Smooth muscle cell (in vitro differentiated cells): ENCODE data around the gene NCS1. TPM values are rescaled to one million over a fixed set of nuclear protein-coding genes. Genes with fewer than 3 reads are reported as not detected.
A peak's percentile ranks its signal among the peaks of the same experiment; 100 is the strongest.

Experiments
- DNase-seq: peaks from one replicate; lab custom pipeline; 2025; ENCODE audit not compliant: unreplicated experiment; lab: John Stamatoyannopoulos, UW
- H2AFZ ChIP-seq: fragments of 200-600 bp; sonication (generic); 2 replicates; pipeline ENCODE4 v1.6.0; 2016; ENCODE audit warnings: antibody characterized with exemption, low read depth, mild to moderate bottlenecking
- H3F3A ChIP-seq: fragments of 200-600 bp; sonication (generic); 2 replicates; pipeline ENCODE4 v1.6.0; 2017; ENCODE audit warnings: antibody characterized with exemption, low read depth
- H3K27ac ChIP-seq: fragments of 200-600 bp; sonication (generic); 2 replicates; pipeline ENCODE4 v1.5.1; 2016; ENCODE audit warnings: low read depth, mild to moderate bottlenecking
- H3K27me3 ChIP-seq: fragments of 200-600 bp; sonication (generic); 2 replicates; pipeline ENCODE4 v1.6.1; 2016; ENCODE audit warnings: low read depth, mild to moderate bottlenecking
- H3K36me3 ChIP-seq: fragments of 200-600 bp; sonication (generic); 2 replicates; pipeline ENCODE4 v1.5.1; 2016; ENCODE audit warnings: low read depth
- H3K4me1 ChIP-seq: fragments of 200-600 bp; sonication (generic); 2 replicates; pipeline ENCODE4 v1.5.1; 2016; ENCODE audit warnings: low read depth
- H3K4me2 ChIP-seq: fragments of 200-600 bp; sonication (generic); 2 replicates; pipeline ENCODE4 v1.6.0; 2016; ENCODE audit warnings: mild to moderate bottlenecking
- H3K4me3 ChIP-seq: fragments of 200-600 bp; sonication (generic); 2 replicates; pipeline ENCODE4 v1.5.1; 2016; ENCODE audit warnings: mild to moderate bottlenecking
- H3K79me2 ChIP-seq: fragments of 200-600 bp; sonication (generic); 2 replicates; pipeline ENCODE4 v1.6.0; 2016; ENCODE audit warnings: low read depth, mild to moderate bottlenecking
- H3K9ac ChIP-seq: fragments of 200-600 bp; sonication (generic); 2 replicates; pipeline ENCODE4 v1.6.0; 2016; ENCODE audit warnings: low read depth
- H3K9me3 ChIP-seq: fragments of 200-600 bp; sonication (generic); replicated peaks from 2 replicates; pipeline ENCODE4 v1.5.1; 2016; ENCODE audit warnings: low read depth
- H4K20me1 ChIP-seq: fragments of 200-600 bp; sonication (generic); 2 replicates; pipeline ENCODE4 v1.6.0; 2016; ENCODE audit warnings: low read depth
- WGBS: methylation state at CpG from one replicate; pipeline ENCODE4 v1.1.7; 2016; ENCODE audit warnings: low lambda C conversion rate; 5-methylcytosine and 5-hydroxymethylcytosine counted together
- polyA plus RNA-seq: library from polyadenylated mRNA; unstranded; fragments of >200 nt; fragmentation: Nextera tagmentation; extraction: Ambion mirVana; gene quantifications from 2 replicates; pipeline ENCODE4 v1.2.1, GENCODE V29; 2016
- total RNA-seq: library from RNA; depleted of rRNA; stranded (reverse); fragments of >200 nt; gene quantifications from 2 replicates; pipeline ENCODE4 v1.2.3, GENCODE V29; 2014
- TF ChIP-seq, protein P1 (sequence below): fragments of 200-600 bp; sonication (generic); IDR thresholded peaks from 2 replicates; pipeline ENCODE4 v1.5.1; 2017; ENCODE audit warnings: borderline replicate concordance, mild to moderate bottlenecking, antibody characterized with exemption; ENCODE audit not compliant: insufficient read depth, poor library complexity, severe bottlenecking

Gene NCS1
- total and polyA plus RNA-seq, 2 experiments from 2014 or later: 28.0 to 59.3 TPM

DNA sequence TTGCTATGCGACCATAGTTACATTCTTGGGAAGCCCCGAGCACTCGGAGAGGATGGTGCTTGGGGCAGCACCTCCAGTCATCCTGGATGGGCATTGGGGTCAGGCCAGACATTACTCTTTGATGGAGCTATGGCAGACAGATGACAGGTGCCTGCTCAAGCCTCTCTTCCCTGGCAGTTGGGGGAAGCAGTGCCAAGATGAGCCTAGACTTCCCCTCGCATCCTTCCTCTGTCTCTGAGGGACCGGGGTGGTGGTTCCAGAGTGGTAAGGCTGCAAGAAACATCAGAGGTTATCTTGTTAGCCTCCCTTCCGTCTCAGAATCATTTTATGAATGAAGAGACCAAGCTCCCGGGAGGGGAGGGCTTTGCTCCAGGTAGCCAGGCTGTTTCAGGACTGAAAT lies 90.6 kb downstream of the NCS1 start:
- H2AFZ ChIP-seq: no peak overlapping the region
- no peak overlapping the region for H3K4me3 ChIP-seq

DNA sequence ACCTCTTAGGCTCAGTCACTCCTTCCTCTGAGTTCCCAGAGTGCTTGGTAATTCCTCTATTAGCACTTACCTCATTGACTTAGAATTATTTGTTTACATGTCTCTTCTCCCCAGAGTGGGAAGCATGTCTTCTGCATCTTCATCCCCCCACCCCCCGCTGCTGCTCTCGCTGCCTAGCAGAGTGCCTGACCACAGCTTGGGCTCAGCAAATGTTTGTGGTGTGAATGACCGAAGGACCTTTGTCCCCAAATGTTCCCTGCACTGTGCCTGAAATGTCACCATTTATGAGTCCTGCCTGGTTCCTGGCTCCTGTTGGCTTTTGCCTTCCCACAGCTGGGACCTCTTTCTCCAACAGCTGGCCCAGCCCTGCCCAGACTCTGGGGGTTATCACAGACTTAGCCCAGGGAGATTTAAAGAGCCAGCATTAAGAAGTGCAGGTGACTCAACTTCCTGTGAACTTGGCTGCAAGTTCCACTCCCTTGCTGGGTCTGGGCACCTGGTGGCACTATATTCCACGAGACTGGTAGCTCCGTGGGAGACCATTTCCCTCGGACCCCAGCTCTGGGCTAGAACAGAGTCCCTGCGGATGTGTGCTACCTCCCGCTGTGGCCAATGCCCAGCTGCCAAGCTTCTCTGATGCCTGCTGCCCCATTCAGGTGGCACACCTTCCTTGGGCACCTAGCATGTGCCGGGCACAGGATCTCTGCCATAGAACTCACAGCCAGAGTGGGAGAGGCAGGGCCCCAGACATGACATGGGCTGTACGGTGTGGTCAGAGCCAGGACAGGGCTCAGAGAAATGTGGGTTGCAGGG lies 91.6 kb downstream of the NCS1 start:
- H3K27ac ChIP-seq: no peak overlapping the region
- peak overlapping the region; percentile 21 for H3K4me2 ChIP-seq
- WGBS: 66% methylated on average over 10 of the region's 10 CpGs
- H2AFZ ChIP-seq: no peak overlapping the region
- TF ChIP-seq, protein P1, sequence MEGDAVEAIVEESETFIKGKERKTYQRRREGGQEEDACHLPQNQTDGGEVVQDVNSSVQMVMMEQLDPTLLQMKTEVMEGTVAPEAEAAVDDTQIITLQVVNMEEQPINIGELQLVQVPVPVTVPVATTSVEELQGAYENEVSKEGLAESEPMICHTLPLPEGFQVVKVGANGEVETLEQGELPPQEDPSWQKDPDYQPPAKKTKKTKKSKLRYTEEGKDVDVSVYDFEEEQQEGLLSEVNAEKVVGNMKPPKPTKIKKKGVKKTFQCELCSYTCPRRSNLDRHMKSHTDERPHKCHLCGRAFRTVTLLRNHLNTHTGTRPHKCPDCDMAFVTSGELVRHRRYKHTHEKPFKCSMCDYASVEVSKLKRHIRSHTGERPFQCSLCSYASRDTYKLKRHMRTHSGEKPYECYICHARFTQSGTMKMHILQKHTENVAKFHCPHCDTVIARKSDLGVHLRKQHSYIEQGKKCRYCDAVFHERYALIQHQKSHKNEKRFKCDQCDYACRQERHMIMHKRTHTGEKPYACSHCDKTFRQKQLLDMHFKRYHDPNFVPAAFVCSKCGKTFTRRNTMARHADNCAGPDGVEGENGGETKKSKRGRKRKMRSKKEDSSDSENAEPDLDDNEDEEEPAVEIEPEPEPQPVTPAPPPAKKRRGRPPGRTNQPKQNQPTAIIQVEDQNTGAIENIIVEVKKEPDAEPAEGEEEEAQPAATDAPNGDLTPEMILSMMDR: no peak
- peaks cover 48% of the 10 kb centered on the region for H3K27me3 ChIP-seq
- no peaks in the 10 kb centered on the region for H3K36me3 ChIP-seq
- H3K9ac ChIP-seq: no peak overlapping the region
- H3K4me3 ChIP-seq: no peak overlapping the region
- peaks cover 4% of the 10 kb centered on the region for H3F3A ChIP-seq
- no peaks in the 10 kb centered on the region for H4K20me1 ChIP-seq
- peaks cover 3% of the 10 kb centered on the region for H3K4me1 ChIP-seq
- DNase-seq: no peak
- H3K9me3 ChIP-seq: no peaks in the 10 kb centered on the region
- H3K79me2 ChIP-seq: no peaks in the 10 kb centered on the region

More for the DNA sequence above, 90.6 kb downstream of the NCS1 start:
- Histone ChIP-seq H3K79me2 (no peaks in the 10 kb centered on the region), H3K4me2 (no peak overlapping the region), H3K9ac (no peak overlapping the region), H3K27me3 (peaks cover 40% of the 10 kb centered on the region), H4K20me1 (no peaks in the 10 kb centered on the region), H3K9me3 (no peaks in the 10 kb centered on the region), H3F3A (peaks cover 4% of the 10 kb centered on the region), H3K27ac (no peak overlapping the region), H3K4me1 (no peaks in the 10 kb centered on the region), H3K36me3 (no peaks in the 10 kb centered on the region)
- DNase-seq: no peak
- TF ChIP-seq, protein P1: no peak
- WGBS: 94% methylated on average over 7 of the region's 7 CpGs

DNA sequence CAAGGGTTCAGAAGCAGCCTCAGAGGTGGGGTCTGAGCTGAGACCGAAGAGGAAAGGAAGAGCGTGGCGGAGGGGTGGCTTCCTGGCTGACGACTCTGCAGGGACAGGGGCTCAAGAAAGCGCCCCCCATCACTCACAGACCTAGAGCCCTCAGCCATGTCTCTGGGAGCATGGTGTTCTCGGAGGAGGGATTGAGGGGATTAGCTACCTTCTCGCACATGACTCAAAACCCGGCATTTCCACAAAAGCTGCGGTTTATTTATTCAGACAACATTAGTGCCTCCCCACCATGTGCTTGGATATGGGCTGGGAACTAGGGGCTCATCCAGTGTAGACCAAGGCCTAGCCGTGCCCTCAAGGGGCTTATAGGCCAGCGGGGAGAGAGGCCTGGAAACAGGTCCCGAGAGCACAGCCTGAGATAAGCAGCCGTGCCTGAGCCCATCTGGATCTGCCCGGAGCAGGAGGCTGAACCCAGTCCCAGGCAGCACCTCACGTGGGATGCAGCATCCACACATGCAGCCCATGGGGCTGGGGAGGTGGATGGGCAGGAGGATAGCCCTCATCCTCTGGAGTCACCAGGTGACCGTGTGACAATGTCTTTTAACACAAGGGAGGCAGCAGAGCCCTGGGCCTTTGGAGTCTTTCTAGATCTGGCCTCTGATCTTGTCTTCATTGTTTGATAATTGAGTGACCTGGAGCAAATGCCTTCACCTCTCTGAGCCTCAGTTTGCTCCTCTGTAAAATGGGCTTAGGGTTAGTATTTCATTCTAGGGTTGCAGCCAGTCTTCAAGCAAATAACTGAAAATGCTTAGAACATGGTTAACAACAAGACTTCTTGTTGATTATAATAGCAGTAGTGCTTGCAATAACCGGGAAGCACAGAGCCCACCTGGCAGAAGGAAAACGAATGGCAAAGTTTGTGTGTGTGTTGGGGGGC lies 92.5 kb downstream of the NCS1 start:
- no peak overlapping the region for H3K4me2 ChIP-seq
- no peak for DNase-seq
- TF ChIP-seq, protein P1: no peak
- H3K4me3 ChIP-seq: no peak overlapping the region
- peaks cover 54% of the 10 kb centered on the region for H3K27me3 ChIP-seq
- H4K20me1 ChIP-seq: no peaks in the 10 kb centered on the region
- no peaks in the 10 kb centered on the region for H3K36me3 ChIP-seq
- peaks cover 3% of the 10 kb centered on the region for H3K4me1 ChIP-seq
- peaks cover 4% of the 10 kb centered on the region for H3F3A ChIP-seq
- no peak overlapping the region for H3K9ac ChIP-seq
- H3K27ac ChIP-seq: no peak overlapping the region
- no peak overlapping the region for H2AFZ ChIP-seq
- no peaks in the 10 kb centered on the region for H3K79me2 ChIP-seq
- 63% methylated on average over 18 of the region's 18 CpGs for WGBS
- H3K9me3 ChIP-seq: no peaks in the 10 kb centered on the region
